ENCODE measurements around the gene C20orf202. TPM values are rescaled to one million over a fixed set of nuclear protein-coding genes. Genes with fewer than 3 reads are reported as not detected.
A peak's percentile ranks its signal among the peaks of the same experiment; 100 is the strongest.

The C20orf202 gene
- total and polyA plus RNA-seq, 9 of the 15 experiments (the other 6 are each of a cell fraction or from before 2014, with no cell fraction given) = 0.03 to 0.24 (median 0.15) TPM; not detected in 4

DNA sequence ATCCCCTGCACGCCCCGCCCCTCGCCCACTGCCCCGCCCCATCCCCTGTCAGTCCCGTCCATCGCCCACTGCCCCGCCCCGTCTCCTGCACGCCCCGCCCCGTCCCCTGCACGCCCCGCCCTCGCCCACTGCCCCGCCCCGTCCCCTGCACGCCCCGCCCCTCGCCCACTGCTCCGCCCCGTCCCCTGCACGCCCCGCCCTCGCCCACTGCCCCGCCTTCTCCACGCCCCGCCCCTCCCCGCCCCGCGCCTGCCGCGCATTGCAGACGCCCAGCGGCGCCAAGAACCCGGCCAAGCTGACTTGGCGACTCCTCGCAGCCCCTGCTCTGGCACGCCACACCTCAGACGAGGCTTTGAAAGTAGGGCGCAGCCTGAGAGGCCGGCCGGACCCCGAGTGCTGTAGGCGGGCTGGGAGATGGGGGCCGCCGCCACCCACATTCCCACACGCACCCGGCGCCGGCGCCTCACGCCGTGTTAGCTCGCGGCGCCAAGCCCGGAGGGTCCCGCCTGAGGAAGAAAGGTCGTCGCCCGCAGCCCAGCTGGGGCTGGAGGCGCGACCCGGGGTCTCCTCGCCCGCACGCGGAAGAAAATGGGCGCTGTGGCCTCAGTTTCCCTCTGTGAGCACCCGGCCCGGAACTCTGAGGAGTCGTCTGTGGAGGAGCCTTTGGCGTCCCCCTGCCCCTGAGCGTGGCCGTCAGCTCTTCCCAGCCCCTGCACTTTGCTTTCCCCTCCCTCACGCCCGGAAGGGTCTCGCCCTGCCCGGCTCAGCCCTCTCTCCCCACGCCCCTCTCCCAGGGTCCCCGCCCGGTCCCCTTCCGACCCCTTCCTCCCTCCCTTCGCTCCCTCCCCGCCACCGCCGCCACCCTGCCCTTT lies 22.8 kb downstream of the C20orf202 start, which contains the start of gene RAD21L1:
RAD21L1 (plus strand) TSS at position 262 of the 872 bp plus-strand sequence. CDS start 2,410 bp downstream, outside the sequence.
- peak in 3 of 4 experiments; percentile 64 to 98 (median 97) for DNase-seq (ENCODE audit: extremely low read depth in 1 of 4, low spot score in 3 of 4)
- WGBS (ENCODE audit: insufficient coverage, low coverage, missing lambda C conversion rate) = 0% methylated on average over 8 of the region's 88 CpGs
- ChIA-PET CTCF (ENCODE audit: low intra/inter-chr PET ratio) (interaction anchor here (0.7 to 1.2 kb wide), 2 partner anchors 274 to 277 kb away, joined by 3 read pairs; no protein-coding TSS in a partner anchor), POLR2A (interaction anchor here (0.6 to 0.7 kb wide), 2 partner anchors 101 to 896 kb away, joined by 3 read pairs; no protein-coding TSS in a partner anchor)
- Histone ChIP-seq H2AFZ (ENCODE audit: low read depth, low read length) (peak within 1 kb of the TSS; percentile 77), H3K79me2 (ENCODE audit: control insufficient read depth, insufficient read depth, low read length) (peaks cover 3% of the 10 kb centered on the region; the same call in 1 of the 3 replicates), H3K4me3 (peak within 1 kb of the TSS; percentile 83), H3K9me1 (ENCODE audit: control insufficient read depth, insufficient read depth, low read length) (no peaks in the 10 kb centered on the region), H3K27me3 (ENCODE audit: control insufficient read depth in 2 of 2, insufficient read depth in 2 of 2, low read length in 2 of 2) (no peaks in the 10 kb centered on the region), H3K36me3 (ENCODE audit: control insufficient read depth, insufficient read depth, low read length) (no peaks in the 10 kb centered on the region), H3K4me1 (replicated peaks in 1 of 2; ENCODE audit: control insufficient read depth in 2 of 2, insufficient read depth in 2 of 2, low read length in 2 of 2) (peaks cover 0 to 18% of the 10 kb centered on the region in 2 experiments; a peak in 4 of 5 replicates), H3K4me2 (ENCODE audit: insufficient read depth, low read length) (peak within 1 kb of the TSS; percentile 86), H3K9me3 (replicated peaks; ENCODE audit: control insufficient read depth, insufficient read depth, low read depth, low read length) (no peaks in the 10 kb centered on the region), H3K9ac (ENCODE audit: insufficient read depth in 1 of 2, low read depth in 2 of 2, low read length in 2 of 2) (peak within 1 kb of the TSS; percentile 82 to 97), H4K20me1 (replicated peaks; ENCODE audit: control insufficient read depth, insufficient read depth, low read length) (no peaks in the 10 kb centered on the region), H3K27ac (ENCODE audit: extremely low read depth, low read depth, low read length) (peak within 1 kb of the TSS; percentile 79)
- in situ Hi-C loops (cut with MboI) = no loop called here
- FAIRE-seq = no peak
- peak; percentile 87 for ATAC-seq
- intact Hi-C loops (cut with micrococcal nuclease) = no loop called here
- no TSS peak for BruUV-seq (replicated peaks)
- TF ChIP-seq POLR2A (conservative IDR thresholded peaks at IDR 0.05) = peak; percentile 49
- TF ChIP-seq SIN3A (IDR thresholded peaks at IDR 0.05; ENCODE audit: borderline replicate concordance in 2 of 2, control insufficient read depth in 1 of 2, low read depth in 2 of 2, low read length in 2 of 2) = 0 out of 4 replicates have a peak, but pooled peaks of 1 of the 2 experiments have one; percentile 29
- TF ChIP-seq POLR2AphosphoS5 (IDR thresholded peaks at IDR 0.05; ENCODE audit: control insufficient read depth, insufficient read depth, low read depth, low read length) = peak; percentile 62
- TF ChIP-seq GATAD2A (IDR thresholded peaks at IDR 0.05) = no peak
- TF ChIP-seq NRF1 (conservative IDR thresholded peaks at IDR 0.05 in 1 of 2, IDR thresholded peaks at IDR 0.05 in 1 of 2) = peak; percentile 30 to 36; a peak in 2 of 4 replicates
- TF ChIP-seq SAP30 (IDR thresholded peaks at IDR 0.05; ENCODE audit: borderline replicate concordance, insufficient read depth, low read depth, low read length, poor library complexity, severe bottlenecking) = peak; percentile 62
- TF ChIP-seq, protein P1, sequence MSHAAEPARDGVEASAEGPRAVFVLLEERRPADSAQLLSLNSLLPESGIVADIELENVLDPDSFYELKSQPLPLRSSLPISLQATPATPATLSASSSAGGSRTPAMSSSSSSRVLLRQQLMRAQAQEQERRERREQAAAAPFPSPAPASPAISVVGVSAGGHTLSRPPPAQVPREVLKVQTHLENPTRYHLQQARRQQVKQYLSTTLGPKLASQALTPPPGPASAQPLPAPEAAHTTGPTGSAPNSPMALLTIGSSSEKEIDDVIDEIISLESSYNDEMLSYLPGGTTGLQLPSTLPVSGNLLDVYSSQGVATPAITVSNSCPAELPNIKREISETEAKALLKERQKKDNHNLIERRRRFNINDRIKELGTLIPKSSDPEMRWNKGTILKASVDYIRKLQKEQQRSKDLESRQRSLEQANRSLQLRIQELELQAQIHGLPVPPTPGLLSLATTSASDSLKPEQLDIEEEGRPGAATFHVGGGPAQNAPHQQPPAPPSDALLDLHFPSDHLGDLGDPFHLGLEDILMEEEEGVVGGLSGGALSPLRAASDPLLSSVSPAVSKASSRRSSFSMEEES (CRISPR knock-in tag; IDR thresholded peaks at IDR 0.05) = no peak
- no peak for TF ChIP-seq ZNF232 (CRISPR knock-in tag; IDR thresholded peaks at IDR 0.05)
- TF ChIP-seq, protein P2, sequence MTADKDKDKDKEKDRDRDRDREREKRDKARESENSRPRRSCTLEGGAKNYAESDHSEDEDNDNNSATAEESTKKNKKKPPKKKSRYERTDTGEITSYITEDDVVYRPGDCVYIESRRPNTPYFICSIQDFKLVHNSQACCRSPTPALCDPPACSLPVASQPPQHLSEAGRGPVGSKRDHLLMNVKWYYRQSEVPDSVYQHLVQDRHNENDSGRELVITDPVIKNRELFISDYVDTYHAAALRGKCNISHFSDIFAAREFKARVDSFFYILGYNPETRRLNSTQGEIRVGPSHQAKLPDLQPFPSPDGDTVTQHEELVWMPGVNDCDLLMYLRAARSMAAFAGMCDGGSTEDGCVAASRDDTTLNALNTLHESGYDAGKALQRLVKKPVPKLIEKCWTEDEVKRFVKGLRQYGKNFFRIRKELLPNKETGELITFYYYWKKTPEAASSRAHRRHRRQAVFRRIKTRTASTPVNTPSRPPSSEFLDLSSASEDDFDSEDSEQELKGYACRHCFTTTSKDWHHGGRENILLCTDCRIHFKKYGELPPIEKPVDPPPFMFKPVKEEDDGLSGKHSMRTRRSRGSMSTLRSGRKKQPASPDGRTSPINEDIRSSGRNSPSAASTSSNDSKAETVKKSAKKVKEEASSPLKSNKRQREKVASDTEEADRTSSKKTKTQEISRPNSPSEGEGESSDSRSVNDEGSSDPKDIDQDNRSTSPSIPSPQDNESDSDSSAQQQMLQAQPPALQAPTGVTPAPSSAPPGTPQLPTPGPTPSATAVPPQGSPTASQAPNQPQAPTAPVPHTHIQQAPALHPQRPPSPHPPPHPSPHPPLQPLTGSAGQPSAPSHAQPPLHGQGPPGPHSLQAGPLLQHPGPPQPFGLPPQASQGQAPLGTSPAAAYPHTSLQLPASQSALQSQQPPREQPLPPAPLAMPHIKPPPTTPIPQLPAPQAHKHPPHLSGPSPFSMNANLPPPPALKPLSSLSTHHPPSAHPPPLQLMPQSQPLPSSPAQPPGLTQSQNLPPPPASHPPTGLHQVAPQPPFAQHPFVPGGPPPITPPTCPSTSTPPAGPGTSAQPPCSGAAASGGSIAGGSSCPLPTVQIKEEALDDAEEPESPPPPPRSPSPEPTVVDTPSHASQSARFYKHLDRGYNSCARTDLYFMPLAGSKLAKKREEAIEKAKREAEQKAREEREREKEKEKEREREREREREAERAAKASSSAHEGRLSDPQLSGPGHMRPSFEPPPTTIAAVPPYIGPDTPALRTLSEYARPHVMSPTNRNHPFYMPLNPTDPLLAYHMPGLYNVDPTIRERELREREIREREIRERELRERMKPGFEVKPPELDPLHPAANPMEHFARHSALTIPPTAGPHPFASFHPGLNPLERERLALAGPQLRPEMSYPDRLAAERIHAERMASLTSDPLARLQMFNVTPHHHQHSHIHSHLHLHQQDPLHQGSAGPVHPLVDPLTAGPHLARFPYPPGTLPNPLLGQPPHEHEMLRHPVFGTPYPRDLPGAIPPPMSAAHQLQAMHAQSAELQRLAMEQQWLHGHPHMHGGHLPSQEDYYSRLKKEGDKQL (CRISPR knock-in tag; IDR thresholded peaks at IDR 0.05; ENCODE audit: borderline replicate concordance) = no peak
- peak; percentile 44 for TF ChIP-seq RBBP5 (IDR thresholded peaks at IDR 0.05; ENCODE audit: borderline replicate concordance, insufficient read depth, low read length, poor library complexity, severe bottlenecking)
- TF ChIP-seq ZC3H4 (CRISPR knock-in tag; IDR thresholded peaks at IDR 0.05; ENCODE audit: borderline replicate concordance) = peak; percentile 62; the same call in 1 of the 2 replicates
- peak; percentile 40 for TF ChIP-seq HMGN3 (IDR thresholded peaks at IDR 0.05; ENCODE audit: borderline replicate concordance, extremely low read depth, insufficient read length, low read depth, low read length)
